Epithelial cell of proximal tubule (primary cell): ENCODE measurements around the gene CYB5A. TPM values are rescaled to one million over a fixed set of nuclear protein-coding genes. Genes with fewer than 3 reads are reported as not detected.

Experiments used
- DNase-seq: peaks from one replicate; pipeline ENCODE4 v3.0.0-alpha.2; 2011; ENCODE audit warnings: low read depth
- H3K4me3 ChIP-seq: 2 replicates; pipeline ENCODE4 v1.5.1; 2011; ENCODE audit warnings: low read depth, mild to moderate bottlenecking, low read length
- total RNA-seq: library from RNA; depleted of rRNA; stranded (reverse); fragments of >200 nt; gene quantifications from 2 replicates; pipeline ENCODE4 v1.2.3, GENCODE V29; 2015
- TF ChIP-seq, protein P1 (sequence below): conservative IDR thresholded peaks from 2 replicates; pipeline ENCODE4 v1.5.1; 2012; ENCODE audit warnings: low read depth, mild to moderate bottlenecking, low read length

CYB5A gene
- total RNA-seq, 1 donor from 2014 or later: 140 TPM

DNA sequence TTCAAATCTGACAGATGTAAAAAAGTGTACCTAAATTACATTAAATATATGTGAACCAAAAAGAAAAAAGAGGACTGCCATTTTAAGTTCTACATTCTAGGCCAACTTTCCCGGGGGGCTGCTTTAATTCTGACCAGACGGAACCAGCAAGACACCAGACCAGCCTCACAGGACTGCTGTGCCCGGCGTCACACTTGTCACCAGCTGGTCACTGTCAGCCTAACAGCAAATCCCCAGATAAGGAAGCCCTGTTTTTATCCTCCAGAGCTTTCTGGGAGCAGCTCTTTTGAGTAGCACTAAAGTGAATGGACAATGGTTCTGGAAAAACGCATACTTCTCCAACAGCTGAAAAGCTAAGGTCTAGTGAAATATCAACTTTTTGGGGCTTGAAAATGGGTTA is 35.6 kb downstream of the CYB5A start:
- DNase-seq: no peak
- H3K4me3 ChIP-seq: no peak overlapping the region
- TF ChIP-seq, protein P1, sequence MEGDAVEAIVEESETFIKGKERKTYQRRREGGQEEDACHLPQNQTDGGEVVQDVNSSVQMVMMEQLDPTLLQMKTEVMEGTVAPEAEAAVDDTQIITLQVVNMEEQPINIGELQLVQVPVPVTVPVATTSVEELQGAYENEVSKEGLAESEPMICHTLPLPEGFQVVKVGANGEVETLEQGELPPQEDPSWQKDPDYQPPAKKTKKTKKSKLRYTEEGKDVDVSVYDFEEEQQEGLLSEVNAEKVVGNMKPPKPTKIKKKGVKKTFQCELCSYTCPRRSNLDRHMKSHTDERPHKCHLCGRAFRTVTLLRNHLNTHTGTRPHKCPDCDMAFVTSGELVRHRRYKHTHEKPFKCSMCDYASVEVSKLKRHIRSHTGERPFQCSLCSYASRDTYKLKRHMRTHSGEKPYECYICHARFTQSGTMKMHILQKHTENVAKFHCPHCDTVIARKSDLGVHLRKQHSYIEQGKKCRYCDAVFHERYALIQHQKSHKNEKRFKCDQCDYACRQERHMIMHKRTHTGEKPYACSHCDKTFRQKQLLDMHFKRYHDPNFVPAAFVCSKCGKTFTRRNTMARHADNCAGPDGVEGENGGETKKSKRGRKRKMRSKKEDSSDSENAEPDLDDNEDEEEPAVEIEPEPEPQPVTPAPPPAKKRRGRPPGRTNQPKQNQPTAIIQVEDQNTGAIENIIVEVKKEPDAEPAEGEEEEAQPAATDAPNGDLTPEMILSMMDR: no peak

DNA sequence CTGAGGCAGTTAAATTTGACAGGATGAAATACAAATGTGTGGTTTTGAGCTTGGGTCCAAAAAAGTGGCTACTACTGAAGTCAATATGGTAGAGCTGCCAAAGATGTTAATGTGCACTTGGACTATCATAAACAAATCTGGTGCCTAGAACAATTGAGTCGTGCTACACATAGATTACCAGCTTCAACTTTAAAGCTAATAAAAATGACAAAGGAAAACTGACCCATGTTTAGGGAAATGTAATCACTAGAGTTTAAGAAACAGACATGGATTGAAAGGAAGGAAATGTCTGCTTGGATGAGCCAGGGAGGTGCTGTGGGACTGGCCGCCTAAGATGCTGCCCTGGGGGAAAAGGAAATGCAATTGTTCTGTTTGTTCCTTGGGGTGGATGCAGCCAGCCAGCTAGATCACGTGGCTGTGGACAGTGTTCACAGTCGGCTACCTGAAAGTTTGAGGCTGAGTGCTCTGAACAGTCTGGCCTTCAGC is 36.6 kb downstream of the CYB5A start:
- no peak overlapping the region for H3K4me3 ChIP-seq
- TF ChIP-seq, protein P1: no peak
- no peak for DNase-seq

DNA sequence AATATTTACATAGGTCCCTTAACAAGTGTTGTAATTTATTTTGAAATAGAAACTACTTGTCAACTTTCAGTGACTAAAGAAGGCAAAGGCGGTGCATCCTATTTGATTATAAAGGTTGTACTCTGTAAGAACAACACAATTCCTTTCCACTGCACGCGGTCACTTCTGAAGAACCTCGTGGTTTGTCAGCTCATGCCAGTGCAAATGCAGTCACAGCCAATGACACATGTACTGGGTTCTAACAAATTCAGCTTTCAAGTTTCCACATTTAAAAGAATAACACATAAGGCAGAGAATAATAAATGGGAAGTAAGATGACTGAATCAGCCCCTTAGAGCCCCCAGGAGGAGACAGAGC is 39.7 kb downstream of the CYB5A start:
- TF ChIP-seq, protein P1: peak; percentile 2
- DNase-seq: no peak
- H3K4me3 ChIP-seq: no peak overlapping the region

DNA sequence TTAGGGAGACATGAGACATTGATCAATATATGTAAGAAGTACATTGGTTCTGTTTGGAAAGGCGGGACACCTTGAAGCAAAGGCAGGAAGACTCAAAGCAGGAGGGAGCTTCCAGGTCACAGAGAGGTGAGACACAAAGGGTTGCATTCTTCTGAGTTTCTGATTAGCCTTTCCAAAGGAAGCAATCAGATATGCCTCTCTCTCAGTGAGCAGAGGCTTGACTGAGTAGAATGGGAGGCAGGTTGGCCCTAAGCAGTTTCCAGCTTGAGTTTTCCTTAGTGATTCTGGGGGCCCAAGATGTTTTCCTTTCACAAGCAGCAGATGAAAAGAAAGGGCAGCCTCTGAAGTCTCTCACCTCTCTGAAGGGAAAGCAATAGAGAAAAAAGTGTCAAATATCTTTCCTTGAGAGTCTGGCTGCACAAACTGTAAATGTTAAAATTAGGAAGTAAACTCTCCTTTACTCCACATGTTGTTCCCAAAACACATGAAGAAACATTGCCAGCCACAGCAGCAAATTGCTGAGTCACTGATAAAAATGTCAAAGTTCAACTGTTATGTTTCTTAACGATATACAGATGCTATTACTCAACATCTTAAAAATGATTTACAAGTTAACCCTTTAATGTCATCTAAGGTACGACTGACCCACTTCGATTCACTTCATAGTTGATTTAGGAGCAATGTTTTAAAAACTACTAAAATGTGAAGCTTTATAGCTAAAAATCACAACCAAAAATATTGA is 40.3 kb downstream of the CYB5A start:
- no peak overlapping the region for H3K4me3 ChIP-seq
- TF ChIP-seq, protein P1: no peak
- DNase-seq: no peak

DNA sequence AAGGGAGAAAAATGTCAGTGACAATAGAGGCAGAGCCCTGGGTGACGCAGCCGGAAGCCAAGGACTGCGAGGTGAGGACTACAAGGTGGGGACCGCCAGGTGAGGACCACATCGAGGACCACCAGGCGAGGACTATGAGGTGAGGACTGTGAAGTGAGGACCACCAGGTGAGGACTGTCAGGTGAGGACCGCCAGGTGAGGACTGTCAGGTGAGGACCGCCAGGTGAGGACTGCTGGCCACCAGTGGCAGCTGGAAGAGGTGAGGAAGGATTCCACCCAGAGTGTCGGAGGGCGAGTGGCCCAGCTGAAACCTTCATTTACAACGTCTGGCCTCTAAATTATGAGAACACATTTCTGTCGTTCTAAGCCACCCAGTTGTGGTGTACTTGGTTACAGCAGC is 41.6 kb downstream of the CYB5A start:
- DNase-seq: no peak
- no peak overlapping the region for H3K4me3 ChIP-seq
- TF ChIP-seq, protein P1: no peak

DNA sequence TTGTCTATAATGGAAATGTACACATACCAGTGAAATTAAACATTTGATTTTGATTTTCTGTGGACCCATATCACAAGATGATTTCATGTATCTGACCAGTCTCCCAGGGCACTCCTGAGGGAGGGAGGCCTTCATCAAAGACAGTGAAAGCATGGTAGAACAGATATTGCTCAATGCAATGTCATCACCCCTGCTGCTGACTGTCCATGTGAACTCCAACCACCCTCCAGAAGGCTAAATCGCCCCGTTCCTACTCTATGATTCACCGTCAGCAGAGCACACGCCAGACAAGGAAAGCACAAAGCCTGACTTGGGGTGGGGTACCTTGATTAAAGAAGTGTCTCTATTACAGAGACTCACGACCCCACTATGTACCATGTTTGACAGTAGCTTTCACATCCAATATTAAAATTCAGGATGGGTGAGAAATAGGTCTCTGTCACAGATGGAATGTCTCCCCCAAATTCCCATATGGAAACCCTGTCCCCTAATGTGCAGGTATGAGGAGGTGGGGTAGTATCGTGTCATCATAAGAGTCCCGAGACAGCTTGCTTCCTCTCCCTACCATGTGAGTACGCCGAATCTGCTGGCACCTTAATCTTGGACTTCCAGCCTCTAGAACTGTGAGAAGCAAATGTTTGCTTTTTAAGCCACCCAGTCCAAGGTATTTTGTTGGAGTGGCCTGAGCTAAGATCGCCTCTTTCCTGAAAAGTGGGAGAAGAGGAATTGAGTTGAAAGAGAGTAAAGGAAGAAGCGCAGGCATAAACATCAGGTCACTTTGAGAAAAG is 42.4 kb downstream of the CYB5A start:
- TF ChIP-seq, protein P1: no peak
- H3K4me3 ChIP-seq: no peak overlapping the region
- DNase-seq: peak; percentile 86
